Retinal pigment epithelial cell (primary cell): ENCODE data around the gene AJAP1.
A peak's percentile ranks its signal among the peaks of the same experiment; 100 is the strongest.

Experiments
- DNase-seq: peaks from one replicate; pipeline ENCODE4 v3.0.0-alpha.2; 2010; ENCODE audit warnings: low read depth
- H3K4me3 ChIP-seq: 2 replicates; pipeline ENCODE4 v1.5.1; 2011; ENCODE audit warnings: mild to moderate bottlenecking, low read length, control low read depth, moderate library complexity
- CTCF ChIP-seq: conservative IDR thresholded peaks from 2 replicates; pipeline ENCODE4 v1.5.1; 2011; ENCODE audit warnings: low read depth, low read length, control low read depth, inconsistent platforms

Gene AJAP1

GRCh38 chr1:4775506-4775905 lies 121.1 kb downstream of the AJAP1 start:
- no peak overlapping the region for H3K4me3 ChIP-seq
- DNase-seq, result no peak
- no peak for TF ChIP-seq CTCF

DNA sequence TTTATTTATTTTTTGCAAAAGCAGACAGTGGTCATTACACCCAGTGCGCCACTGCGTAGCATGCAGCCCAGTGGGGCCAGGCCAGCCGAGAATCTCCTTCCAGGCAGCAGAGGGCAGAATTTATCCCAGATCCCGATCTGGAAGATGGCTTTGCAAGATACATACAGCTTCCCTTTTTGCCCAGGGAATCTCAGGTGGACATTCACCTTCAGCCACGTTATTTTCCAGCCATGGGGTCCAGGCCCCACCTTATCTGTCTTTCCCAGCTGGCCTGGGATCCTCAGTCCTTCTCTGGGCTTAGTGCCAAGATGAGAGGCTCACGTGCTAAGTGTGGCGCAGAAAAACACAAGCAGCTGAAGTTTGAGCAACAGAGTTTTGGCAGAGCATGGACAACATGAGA lies 123.6 kb downstream of the AJAP1 start:
- peak; percentile 5 for TF ChIP-seq CTCF
- no peak overlapping the region for H3K4me3 ChIP-seq
- no peak for DNase-seq

- DNase-seq, result no peak
- no peak overlapping the region for H3K4me3 ChIP-seq
- no peak for TF ChIP-seq CTCF
Measured at GRCh38 chr1:4781646-4782045, 127.2 kb downstream of the AJAP1 start.

DNA sequence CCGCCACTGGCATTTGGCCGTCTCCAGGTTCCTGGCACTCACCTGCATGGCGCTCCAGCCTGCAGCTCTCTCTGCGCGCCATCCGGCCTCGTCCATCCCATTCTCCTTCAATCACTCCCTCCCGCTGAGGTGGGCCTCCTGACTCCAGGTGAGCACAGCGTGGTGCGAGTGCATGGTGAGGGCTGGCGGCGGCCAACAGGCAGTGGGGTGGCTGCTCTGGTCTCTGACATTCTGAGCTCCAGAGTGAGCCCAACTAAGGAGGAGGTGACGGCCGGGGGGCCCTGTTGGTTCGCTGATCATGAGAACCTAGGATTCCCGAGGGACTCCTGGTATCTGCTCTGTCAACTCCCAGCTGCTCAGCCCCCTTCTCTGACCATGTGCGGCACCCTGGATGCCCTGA lies 130.4 kb downstream of the AJAP1 start:
- no peak for TF ChIP-seq CTCF
- DNase-seq, result no peak
- H3K4me3 ChIP-seq, result no peak overlapping the region

GRCh38 chr1:4786055-4786454 lies 131.6 kb downstream of the AJAP1 start:
- no peak for TF ChIP-seq CTCF
- no peak for DNase-seq
- no peak overlapping the region for H3K4me3 ChIP-seq

GRCh38 chr1:4787551-4787950 lies 133.1 kb downstream of the AJAP1 start:
- no peak for TF ChIP-seq CTCF
- no peak overlapping the region for H3K4me3 ChIP-seq
- DNase-seq, result no peak

- TF ChIP-seq CTCF, result no peak
- DNase-seq, result no peak
Measured at GRCh38 chr1:4792565-4792964, 138.2 kb downstream of the AJAP1 start.

More at GRCh38 chr1:4792565-4792964, 138.2 kb downstream of the AJAP1 start:
- H3K4me3 ChIP-seq, result no peak overlapping the region
